ENCODE data around the gene TMEM181.

The TMEM181 gene

DNA sequence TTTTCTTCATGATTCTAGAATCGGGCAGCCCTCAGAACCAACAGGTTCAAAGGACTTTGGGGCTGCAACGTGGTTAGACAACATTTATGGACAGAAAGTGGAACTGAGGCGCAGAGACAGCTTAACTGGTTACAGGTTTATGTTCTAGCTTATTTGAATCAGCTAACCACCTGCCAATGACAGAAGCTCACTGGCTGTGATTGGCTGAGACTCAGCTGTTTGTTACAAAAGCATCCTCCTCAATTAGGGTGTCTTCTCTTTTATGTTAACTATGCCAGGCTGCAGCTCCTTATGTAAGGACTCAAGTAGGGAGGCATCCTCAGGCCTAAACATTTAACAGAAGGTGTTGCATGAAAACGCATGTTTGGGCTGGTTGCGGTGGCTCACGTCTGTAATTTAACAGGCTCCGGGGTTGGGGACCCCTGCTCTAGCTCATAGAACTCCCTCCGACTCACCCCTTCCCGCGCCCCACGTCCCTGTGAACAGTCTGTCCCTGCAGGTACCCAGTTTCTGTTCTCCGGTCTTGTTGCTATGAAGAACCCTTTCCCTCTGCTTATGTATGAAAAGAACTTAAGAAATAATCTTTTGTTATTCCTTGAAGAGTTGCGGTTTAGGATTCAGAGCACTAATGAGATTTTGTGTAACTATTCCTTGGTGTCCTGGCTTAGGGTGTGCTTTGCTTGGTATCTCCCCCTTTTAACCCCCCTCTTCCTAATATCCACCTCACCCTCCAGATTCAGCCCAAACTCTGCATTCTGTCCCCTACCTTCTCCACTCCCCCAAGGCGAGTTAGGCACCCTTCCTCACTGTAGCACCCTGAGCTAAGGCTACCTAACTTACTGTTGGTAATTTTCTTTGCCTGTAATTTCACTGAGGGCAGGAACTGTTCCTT, 1.2 kb upstream of the TMEM181 start:
- intact Hi-C loops (cut with DNase I) = no loop called here
- DNase-seq = peak in 14 of 42 donors; percentile 16 to 71 (median 48)

DNA sequence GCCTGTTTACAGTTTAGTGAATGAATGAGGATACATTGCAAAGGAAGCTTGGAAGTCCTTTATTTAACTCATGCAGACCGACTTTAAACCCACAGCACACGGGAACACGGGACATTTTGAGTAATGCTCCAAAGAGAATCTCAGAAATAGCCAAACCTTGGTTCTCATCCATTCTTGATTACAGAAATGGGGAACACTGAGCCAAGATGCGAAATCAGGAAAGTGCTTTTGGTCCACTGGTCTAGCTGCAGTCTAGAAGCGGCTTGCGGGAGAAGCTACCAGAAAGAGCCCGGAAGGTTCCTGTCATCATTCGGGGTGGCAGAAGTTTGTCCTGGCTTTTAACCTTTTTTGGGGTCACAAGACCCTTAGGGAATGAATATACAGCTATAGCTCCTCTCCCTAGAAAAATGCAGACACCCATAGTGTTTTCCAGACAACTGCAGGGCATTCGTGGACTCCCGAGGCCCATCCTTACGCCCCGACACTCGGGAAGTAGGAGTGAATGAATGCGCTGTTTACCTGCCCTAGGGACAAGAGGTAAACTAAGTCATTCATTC, 475 bp upstream of the TMEM181 start:
- peak in 2 of 42 donors; percentile 7 to 36 for DNase-seq
- intact Hi-C loops (cut with DNase I) = no loop called here

DNA sequence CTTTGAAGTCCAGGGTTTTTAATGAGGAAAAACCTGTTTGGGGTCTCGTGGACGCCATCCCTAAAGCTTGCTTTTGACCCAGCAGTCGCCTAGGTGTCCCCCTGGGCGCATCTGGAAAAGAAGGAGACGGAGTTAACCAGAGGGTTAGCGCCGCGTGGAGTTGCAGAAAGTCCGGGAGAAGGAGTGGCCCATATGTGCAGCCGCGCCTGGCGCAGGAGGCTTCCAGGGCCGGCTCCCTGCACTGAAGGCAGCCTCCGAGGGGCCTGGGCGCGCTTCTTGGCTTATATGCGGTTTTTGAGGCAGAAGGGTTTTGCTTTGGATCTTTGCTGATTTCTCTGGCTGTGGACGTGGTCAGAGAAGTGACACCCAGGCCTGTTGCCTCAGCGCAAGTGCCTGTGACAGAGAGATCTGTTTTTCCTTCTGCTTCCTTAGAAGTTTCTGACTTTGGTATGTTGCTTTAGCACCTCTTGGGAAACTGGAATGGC, 987 bp downstream of the TMEM181 start:
- intact Hi-C loops (cut with DNase I) = no loop called here

GRCh38 chr6:158561321-158561884, 1.5 kb downstream of the TMEM181 start:
- intact Hi-C loops (cut with DNase I) = no loop called here
- no peak for DNase-seq

More for the DNA sequence above, 987 bp downstream of the TMEM181 start:
- peak in 1 of 42 donors; percentile 49 for DNase-seq

GRCh38 chr6:158561938-158562337, 2.0 kb downstream of the TMEM181 start:
- intact Hi-C loops (cut with DNase I) = no loop called here
- no peak for DNase-seq

- DNase-seq = no peak
These were observed 4.6 kb downstream of the TMEM181 start for GRCh38 chr6:158564243-158565121.

GRCh38 chr6:158565122-158565429, 5.2 kb downstream of the TMEM181 start:
- DNase-seq = no peak
- intact Hi-C loops (cut with DNase I) = no loop called here

More at GRCh38 chr6:158564243-158565121, 4.6 kb downstream of the TMEM181 start:
- intact Hi-C loops (cut with DNase I) = no loop called here

- intact Hi-C loops (cut with DNase I) = no loop called here
These were observed 5.7 kb downstream of the TMEM181 start for GRCh38 chr6:158565482-158566040.

GRCh38 chr6:158566207-158566818, 6.4 kb downstream of the TMEM181 start:
- no peak for DNase-seq
- intact Hi-C loops (cut with DNase I) = no loop called here

More at GRCh38 chr6:158565482-158566040, 5.7 kb downstream of the TMEM181 start:
- no peak for DNase-seq

DNA sequence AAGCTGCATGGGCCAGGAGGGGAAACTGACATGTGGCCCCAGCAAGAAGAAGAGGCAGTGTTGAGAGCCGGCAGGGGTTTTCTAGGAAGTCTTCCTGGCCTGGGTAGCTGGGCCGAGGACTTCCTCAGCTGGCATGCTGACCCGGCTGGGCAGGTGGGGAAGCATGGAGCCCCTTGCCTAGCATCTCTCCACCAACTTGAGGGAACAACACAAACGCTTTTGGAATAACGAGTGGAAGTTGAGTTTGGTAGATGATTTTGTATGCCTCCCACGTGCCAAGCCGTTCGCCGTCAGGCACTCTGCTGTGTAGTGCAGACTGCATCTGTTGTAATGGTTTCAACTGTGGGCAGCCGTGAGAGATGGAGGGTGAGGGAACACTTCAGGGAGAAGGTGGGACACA, 7.3 kb downstream of the TMEM181 start:
- DNase-seq = peak in 20 of 42 donors; percentile 27 to 63 (median 46)
- intact Hi-C loops (cut with DNase I) = no loop called here

- intact Hi-C loops (cut with DNase I) = no loop called here
- no peak for DNase-seq
These were observed 8.0 kb downstream of the TMEM181 start for GRCh38 chr6:158567871-158568401.

DNA sequence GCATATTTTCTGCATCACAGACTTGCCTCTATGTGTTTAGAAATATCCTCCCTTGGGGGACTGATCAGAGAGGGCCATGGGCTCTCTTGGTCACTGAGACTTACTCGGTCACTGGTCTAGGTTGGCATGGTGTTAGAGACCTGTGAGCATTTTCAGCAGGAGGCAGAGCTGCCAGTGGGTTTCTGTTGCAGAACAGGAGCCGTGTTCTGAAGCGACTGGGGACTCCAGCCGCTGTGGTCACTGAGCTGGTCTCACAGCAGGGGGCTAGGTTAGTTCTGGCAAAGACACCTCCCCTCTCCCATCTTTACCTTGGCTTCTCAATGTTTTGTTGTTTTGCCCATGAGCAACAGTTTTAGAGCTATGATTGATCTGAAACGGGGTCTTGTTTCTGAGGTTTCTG, 8.7 kb downstream of the TMEM181 start:
- no peak for DNase-seq
- intact Hi-C loops (cut with DNase I) = no loop called here

GRCh38 chr6:158569036-158569435, 9.1 kb downstream of the TMEM181 start:
- intact Hi-C loops (cut with DNase I) = no loop called here
- DNase-seq = no peak

DNA sequence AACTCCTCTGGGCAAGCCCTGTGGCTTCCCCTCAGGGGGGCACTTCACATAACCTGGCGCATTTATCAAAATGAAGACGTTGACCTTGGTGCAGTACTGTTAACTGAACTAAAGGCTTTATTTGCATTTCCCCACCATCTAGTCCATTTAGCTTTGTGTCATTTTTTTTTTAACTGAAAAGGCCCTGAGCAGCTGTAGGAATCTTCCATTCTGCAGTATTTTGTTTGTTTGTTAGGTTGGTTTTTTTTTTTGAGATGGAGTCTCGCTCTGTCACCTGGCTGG, 10.7 kb downstream of the TMEM181 start:
- DNase-seq = no peak
- intact Hi-C loops (cut with DNase I) = no loop called here

GRCh38 chr6:158571826-158572652, 12.1 kb downstream of the TMEM181 start:
- intact Hi-C loops (cut with DNase I) = no loop called here
- DNase-seq = peak in 1 of 42 donors; percentile 11

DNA sequence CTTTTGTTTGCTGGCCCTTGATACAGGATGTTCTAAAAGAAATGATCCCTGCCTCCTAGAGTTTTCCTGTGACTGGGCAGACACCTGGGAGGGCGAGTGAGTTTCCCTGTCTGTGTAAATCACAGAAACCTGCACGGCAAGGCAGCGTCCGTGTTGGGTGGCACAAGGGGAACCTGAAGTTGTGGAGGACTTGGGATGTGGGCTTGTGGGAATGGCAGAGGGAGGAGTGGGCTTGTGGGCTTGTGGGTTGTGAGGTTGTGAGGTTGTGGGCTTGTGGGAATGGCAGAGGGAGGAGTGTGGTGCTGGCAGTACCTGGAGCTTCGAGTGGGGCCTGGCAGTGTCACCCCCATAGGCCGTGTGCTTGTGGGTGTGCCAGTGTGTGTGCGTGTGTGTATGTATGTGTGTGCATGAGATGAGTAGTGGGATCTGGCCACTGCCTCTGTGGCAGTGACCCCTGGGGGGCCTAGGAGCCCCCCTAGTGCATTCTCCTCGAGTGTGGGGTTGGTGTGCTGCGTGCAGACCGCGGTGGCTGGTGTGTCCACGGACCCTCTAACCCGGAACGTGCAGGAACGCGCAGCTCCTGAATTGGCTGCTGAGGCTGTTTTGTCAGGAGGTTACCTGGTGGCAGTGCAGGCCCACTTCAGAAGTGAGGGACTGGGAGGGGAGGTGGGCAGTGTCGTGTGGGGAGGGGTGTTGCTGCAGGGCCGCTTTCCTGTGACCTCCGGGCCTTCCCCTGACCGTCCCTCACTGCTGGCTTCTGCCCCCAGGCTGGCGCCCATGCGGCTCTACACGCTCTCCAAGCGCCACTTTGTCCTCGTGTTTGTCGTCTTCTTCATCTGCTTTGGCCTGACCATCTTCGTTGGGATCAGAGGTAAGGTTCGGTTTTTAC, 13.0 kb downstream of the TMEM181 start:
- peak in 1 of 42 donors; percentile 10 for DNase-seq
- intact Hi-C loops (cut with DNase I) = no loop called here

DNA sequence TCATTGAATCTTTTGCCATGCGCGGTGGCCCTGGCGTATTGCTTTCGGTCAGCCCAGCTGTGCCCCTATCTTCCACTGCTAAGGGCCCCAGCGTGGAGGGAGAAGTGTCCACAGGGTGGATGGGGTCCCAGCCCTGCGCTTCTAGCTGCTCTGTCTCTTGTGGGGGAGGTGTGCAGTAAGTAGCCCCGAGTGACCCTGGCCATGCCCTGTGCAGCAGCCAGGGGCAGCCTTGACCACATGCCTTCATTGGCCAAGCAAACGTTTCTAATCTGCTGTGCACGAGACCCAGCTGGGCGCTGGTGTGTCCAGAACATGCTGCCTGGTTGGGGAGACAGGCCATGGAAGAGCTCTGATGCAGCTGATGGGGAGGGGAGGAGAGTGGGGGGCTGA, 13.6 kb downstream of the TMEM181 start:
- peak in 1 of 42 donors; percentile 3 for DNase-seq
- intact Hi-C loops (cut with DNase I) = no loop called here

Measured in head of caudate nucleus (tissue), 42 donors.